Measurements from ENCODE around the gene MEGF9.

MEGF9 gene

GRCh38 chr9:120733190-120733589, 18.9 kb upstream of the MEGF9 start:
- TF ChIP-seq CTCF (IDR thresholded peaks at IDR 0.05; ENCODE audit: low read depth, low read length, missing control alignments), result no peak
- no peak overlapping the region for H3K4me3 ChIP-seq (ENCODE audit: low read depth, low read length)
- no peak for DNase-seq (ENCODE audit: low read depth)

DNA sequence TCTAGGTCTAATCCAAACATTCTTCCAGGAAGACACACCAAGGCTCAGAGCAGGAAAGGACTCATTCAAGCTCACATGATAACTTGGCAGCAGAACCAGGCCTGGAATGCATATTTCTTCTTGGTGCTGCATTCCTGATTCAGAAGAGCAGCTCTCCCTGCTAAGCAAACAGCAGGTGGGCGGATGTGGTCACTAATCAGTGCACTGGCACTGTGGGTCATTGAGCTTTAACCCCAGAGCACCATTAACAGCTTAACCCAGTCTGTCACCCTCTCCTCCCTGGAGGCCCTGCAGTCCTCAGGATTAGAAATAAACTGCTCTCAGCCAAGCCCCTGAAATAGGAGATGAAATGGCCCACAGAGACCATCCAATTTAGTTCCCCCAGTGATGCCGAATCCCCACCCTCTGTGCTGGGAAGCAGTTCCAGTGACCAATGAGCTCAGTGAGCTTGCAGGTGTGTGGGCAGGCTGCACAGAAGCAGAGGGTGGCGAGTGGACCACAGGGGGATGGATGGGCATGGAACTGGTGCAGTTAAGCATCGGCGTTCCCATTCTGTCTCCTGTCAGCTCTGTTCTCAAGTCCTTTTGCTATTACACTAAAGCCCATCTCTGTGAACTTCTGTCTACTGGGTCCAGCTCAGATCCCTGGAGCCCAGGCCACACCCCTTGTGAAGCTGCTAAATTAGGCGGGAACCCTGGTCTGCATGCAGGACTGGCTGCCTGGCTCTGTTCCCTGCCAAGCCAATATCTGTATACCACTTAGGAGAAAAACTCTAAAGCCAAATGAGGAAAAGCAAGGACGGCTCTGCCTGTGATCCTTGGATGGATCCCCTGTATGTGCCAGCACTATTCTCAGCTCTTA, 16.6 kb upstream of the MEGF9 start:
- no peak overlapping the region for H3K4me3 ChIP-seq (ENCODE audit: low read depth, low read length)
- no peak for TF ChIP-seq CTCF (IDR thresholded peaks at IDR 0.05; ENCODE audit: low read depth, low read length, missing control alignments)
- DNase-seq (ENCODE audit: low read depth), result no peak

- peak; percentile 51 for TF ChIP-seq CTCF (IDR thresholded peaks at IDR 0.05; ENCODE audit: low read depth, low read length, missing control alignments)
- no peak for DNase-seq (ENCODE audit: low read depth)
- H3K4me3 ChIP-seq (ENCODE audit: low read depth, low read length), result no peak overlapping the region
Observed at GRCh38 chr9:120729791-120730241, 15.5 kb upstream of the MEGF9 start.

GRCh38 chr9:120726484-120726883, 12.2 kb upstream of the MEGF9 start:
- DNase-seq (ENCODE audit: low read depth), result no peak
- no peak for TF ChIP-seq CTCF (IDR thresholded peaks at IDR 0.05; ENCODE audit: low read depth, low read length, missing control alignments)
- H3K4me3 ChIP-seq (ENCODE audit: low read depth, low read length), result no peak overlapping the region

DNA sequence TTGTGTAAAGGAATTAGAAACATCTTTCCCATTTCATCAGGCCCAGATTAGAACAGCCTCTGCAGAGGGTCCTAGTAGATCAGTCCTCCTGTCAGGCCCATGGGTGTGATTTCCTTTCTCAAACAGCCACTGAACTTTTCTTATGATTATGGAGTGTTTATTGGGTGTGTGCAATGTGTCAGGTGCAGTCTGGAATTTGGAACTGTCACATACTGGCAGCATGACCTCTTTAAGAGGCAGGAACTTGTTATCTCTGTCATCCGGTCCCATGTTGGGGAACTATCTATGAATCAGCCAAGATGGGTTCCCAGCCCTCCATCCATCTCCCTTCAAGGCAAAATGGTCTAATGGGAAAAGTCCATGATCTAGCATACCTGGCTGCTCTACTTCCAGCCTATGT, 11.6 kb upstream of the MEGF9 start:
- DNase-seq (ENCODE audit: low read depth), result no peak
- TF ChIP-seq CTCF (IDR thresholded peaks at IDR 0.05; ENCODE audit: low read depth, low read length, missing control alignments), result no peak
- no peak overlapping the region for H3K4me3 ChIP-seq (ENCODE audit: low read depth, low read length)

DNA sequence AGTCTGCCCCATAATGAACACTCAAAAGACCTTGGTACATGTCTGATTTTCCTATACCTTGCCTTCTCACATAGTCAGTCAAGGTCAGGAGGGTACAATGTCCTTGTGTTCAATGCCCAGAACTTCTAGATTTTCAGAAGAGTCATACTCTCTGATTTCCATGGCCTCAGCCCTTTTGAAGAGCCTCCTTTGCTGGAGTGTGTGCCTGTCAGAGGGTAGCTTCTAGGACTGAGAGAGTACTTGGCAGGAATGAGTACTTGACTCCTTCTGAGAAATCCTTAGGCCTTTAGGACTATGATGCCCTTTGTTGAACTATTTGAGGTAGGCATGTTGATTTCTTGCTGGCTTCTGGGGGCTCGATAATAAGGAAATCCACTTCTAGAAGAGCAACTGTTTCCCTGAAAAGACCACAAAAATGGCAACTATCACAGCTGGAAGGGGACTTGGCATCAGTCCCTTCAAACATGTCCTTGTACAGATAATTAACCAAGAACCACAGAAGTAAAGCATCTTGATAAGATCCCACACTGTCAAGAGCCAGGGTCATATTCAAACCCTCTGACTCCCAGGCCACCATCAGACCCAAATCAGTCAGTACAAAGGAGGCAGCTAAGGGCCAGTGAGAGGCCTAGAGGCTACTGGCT, 10.6 kb upstream of the MEGF9 start:
- no peak overlapping the region for H3K4me3 ChIP-seq (ENCODE audit: low read depth, low read length)
- no peak for TF ChIP-seq CTCF (IDR thresholded peaks at IDR 0.05; ENCODE audit: low read depth, low read length, missing control alignments)
- DNase-seq (ENCODE audit: low read depth), result no peak

All from GM12864 (cell line).